Fibroblast of mammary gland (primary cell): ENCODE results near the gene AGAP5.

Experiments
- DNase-seq: peaks from one replicate; pipeline ENCODE4 v3.0.0-alpha.2; 2010; ENCODE audit warnings: low read depth
- H3K4me3 ChIP-seq: 2 replicates; pipeline ENCODE4 v1.5.1; 2011; ENCODE audit warnings: low read depth, mild to moderate bottlenecking, low read length, moderate library complexity; ENCODE audit not compliant: control insufficient read depth
- TF ChIP-seq, protein P1 (sequence below): conservative IDR thresholded peaks from 2 replicates; pipeline ENCODE4 v1.5.1; 2011; ENCODE audit warnings: low read depth, low read length, inconsistent platforms; ENCODE audit not compliant: control insufficient read depth, insufficient read depth

AGAP5 gene

DNA sequence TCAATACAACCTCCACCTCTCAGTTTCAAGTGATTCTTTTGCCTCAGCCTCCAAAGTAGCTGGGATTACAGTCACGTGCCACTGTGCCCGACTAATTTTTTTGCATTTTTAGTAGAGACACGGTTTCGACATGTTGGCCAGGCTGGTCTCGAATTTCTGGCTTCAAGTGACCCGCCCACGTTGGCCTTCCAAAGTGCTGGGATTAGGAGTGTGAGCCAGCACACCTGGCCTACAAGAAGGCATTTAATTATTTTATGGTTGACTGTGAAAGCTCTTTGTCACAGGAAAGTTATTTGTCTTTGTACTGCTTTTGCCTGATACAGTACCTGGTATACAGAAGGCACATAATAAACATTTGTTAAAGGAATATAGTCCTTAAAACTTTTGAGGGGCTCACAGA lies 69.5 kb downstream of the AGAP5 start:
- DNase-seq = no peak
- TF ChIP-seq, protein P1, sequence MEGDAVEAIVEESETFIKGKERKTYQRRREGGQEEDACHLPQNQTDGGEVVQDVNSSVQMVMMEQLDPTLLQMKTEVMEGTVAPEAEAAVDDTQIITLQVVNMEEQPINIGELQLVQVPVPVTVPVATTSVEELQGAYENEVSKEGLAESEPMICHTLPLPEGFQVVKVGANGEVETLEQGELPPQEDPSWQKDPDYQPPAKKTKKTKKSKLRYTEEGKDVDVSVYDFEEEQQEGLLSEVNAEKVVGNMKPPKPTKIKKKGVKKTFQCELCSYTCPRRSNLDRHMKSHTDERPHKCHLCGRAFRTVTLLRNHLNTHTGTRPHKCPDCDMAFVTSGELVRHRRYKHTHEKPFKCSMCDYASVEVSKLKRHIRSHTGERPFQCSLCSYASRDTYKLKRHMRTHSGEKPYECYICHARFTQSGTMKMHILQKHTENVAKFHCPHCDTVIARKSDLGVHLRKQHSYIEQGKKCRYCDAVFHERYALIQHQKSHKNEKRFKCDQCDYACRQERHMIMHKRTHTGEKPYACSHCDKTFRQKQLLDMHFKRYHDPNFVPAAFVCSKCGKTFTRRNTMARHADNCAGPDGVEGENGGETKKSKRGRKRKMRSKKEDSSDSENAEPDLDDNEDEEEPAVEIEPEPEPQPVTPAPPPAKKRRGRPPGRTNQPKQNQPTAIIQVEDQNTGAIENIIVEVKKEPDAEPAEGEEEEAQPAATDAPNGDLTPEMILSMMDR = no peak
- H3K4me3 ChIP-seq = no peak overlapping the region

DNA sequence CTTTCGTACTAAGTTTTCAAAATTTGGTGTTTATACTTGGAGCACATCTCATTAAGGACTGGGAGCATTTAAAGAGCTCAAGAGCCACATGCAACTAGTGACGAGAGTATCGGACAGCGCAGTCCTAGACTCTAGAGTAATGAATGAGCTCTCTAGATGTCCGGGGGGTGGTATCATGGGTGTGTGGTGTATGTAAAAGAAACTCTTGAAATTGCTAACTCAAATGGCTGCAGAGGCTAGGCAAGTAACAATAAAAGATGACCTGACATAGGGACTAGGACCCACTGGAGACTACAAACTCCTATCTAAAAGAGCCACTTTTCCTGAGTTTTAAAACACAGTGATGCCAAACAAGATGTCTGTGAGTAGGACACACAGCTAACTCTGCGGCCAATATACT lies 70.6 kb downstream of the AGAP5 start:
- TF ChIP-seq, protein P1 = no peak
- DNase-seq = no peak
- H3K4me3 ChIP-seq = no peak overlapping the region

DNA sequence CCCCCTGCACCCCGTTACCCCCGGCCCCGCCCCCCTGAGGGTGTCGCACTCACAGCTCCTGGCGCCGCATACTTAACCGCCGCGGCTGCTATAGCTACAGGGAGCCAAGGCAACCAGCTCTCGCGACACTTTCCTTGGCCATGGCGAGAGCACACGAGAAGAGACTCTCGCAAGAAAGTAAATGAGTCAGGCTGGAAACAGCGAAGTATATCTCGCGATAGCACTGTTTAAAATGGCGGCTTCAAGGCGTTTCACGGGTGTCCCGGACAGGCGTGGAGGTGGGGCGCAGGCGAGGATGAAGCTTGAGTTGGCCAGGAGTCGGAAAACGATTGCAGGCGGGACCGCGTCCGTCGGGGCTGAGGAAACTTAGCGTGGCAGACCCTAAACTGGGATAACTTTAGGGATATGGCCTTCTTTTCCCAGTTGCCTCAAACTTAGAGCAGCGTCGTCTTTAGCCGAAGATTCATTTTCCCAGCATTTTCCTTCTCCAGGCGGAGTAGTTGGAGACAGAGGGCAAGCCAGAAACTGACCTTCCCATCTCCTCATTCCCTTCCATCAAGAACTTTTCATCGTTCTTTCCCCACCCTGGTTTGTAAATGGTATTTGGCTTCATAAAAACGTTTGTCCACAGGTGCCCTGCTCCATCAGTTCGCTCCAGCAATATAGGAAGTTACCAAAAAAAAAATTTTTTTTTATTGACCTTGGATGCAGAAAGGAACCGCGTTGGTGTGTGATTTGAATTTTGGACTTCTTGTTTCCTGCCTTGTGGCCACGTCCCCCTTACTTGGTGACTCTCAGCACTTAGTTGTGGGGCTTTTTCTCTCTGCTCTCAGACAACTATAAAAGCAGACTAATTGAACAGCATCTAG lies 71.8 kb downstream of the AGAP5 start:
- peak; percentile 98 for DNase-seq
- TF ChIP-seq, protein P1 = no peak
- H3K4me3 ChIP-seq = peak overlapping the region; percentile 94

DNA sequence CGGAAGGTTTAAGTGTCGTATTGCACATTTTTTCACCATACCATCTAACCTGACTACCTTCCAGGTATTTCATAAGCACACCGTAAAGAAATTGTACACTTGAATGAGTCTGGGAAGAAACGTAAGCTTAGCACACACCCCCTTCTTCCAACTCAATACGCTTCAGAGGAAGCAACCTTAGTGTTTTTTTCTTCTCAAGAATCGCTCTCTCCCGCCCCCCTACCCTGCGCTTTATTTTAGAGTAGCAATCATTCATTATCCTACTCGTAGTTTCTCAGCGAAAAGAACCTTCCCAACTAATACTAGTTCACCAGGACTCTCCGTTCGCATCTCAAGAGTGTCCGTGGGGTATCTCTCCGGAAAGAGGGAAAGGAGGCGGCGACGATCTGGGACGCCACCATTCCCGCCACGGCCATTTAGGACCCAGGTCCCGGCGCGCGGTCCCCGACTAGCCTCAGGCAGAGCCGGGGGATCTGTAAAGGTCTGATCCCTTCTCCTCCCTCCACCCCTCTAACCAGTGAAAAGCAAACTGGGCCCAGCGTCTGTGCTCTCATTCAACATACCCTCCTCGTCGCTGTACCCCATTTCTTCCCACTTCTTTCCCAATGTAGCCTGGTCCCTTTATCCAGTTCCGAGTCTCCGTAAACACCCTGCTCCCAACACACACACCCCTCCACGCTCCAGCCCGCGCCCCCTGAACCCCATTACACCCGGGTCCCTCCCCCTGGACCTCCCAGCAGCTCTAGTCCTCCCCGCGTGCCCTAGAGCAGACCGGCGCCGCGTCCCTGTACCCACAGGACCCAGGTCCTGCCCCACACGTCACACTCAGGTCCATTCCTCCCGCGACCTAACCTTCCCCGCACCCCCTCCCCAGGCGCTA lies 72.7 kb downstream of the AGAP5 start:
- DNase-seq = peak; percentile 35
- TF ChIP-seq, protein P1 = no peak
- H3K4me3 ChIP-seq = peak overlapping the region; percentile 94
